Erythroblast (primary cell): ENCODE measurements around the gene PFN3.

Experiments used
- DNase-seq, 2 experiments: peaks; one replicate each; lab custom pipeline; 2025; lab: John Stamatoyannopoulos, UW
- GATA1 ChIP-seq: IDR thresholded peaks from 2 replicates; pipeline ENCODE4 v1.6.1; 2011; ENCODE audit warnings: low read depth, mild to moderate bottlenecking, control low read depth, low read length, moderate library complexity
- POLR2A ChIP-seq: IDR thresholded peaks from 2 replicates; pipeline ENCODE4 v1.6.1; 2011; ENCODE audit warnings: mild to moderate bottlenecking, low read length

Gene PFN3

GRCh38 chr5:177357146-177357458 lies 43.4 kb downstream of the PFN3 start:
- no peak for DNase-seq
- TF ChIP-seq POLR2A (no peak), GATA1 (no peak)

GRCh38 chr5:177356746-177357145 lies 43.7 kb downstream of the PFN3 start:
- DNase-seq: no peak
- TF ChIP-seq POLR2A (no peak), GATA1 (no peak)

- DNase-seq: no peak
- TF ChIP-seq GATA1 (no peak), POLR2A (no peak)
These were observed 44.6 kb downstream of the PFN3 start for GRCh38 chr5:177355868-177356168.

- TF ChIP-seq GATA1: no peak
- no peak for TF ChIP-seq POLR2A
- peak; percentile 24 to 29 for DNase-seq
These were observed 45.1 kb downstream of the PFN3 start for GRCh38 chr5:177355162-177355867.

- TF ChIP-seq GATA1 (no peak), POLR2A (no peak)
- no peak for DNase-seq
These were observed 45.8 kb downstream of the PFN3 start for GRCh38 chr5:177354711-177355110.

- TF ChIP-seq GATA1 (no peak), POLR2A (no peak)
- DNase-seq: no peak
These were observed 46.2 kb downstream of the PFN3 start for GRCh38 chr5:177354256-177354655.

GRCh38 chr5:177353093-177353492 lies 47.4 kb downstream of the PFN3 start:
- no peak for DNase-seq
- no peak for TF ChIP-seq GATA1
- no peak for TF ChIP-seq POLR2A

GRCh38 chr5:177351392-177352329 lies 48.8 kb downstream of the PFN3 start, which contains the start of gene LMAN2:
LMAN2 (minus strand) TSS chr5:177351668; CDS start chr5:177351647, 21 bp downstream.
- TF ChIP-seq POLR2A: peak; percentile 91
- TF ChIP-seq GATA1: no peak
- DNase-seq: peak; percentile 97

GRCh38 chr5:177350776-177351391 lies 49.6 kb downstream of the PFN3 start:
- no peak for DNase-seq

More at GRCh38 chr5:177350776-177351391, 49.6 kb downstream of the PFN3 start:
- no peak for TF ChIP-seq POLR2A
- TF ChIP-seq GATA1: no peak
